ENCODE data around the gene ADSS1.

Gene ADSS1

DNA sequence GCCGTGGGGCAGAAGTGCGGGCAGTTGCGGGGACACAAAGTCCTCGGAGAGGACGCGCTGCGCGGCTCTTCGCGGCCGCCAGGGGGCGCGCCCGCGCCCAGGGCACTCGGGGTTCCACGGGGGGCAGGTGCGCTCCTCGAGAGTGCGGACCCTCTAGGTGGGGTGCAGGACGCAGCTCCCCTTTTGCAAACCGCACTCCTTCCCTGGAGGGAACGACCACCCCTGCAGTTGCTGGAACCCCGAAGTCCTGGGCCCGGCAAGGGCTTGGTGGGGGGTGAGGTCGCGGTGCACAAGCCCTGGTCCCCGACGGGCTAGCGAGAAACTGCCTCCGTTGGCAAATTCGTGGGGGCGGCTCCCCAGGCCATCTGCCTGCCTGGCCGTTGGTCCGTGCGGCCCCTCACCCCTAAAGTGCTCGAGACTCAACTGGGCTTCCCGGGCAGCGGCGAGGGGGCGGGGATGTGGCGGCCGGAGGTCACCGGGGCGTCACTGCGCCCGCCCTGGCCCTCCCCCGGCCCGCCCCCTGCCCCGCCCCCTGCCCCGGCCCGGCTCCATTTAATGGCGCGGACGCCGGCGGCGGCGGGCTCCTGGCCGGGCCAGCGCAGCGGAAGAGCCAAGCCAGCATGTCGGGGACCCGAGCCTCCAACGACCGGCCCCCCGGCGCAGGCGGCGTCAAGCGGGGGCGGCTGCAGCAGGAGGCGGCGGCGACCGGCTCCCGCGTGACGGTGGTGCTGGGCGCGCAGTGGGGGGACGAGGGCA, at the start of gene ADSS1:
ADSS1 (plus strand) TSS at position 579 of the 756 bp plus-strand sequence; CDS start at position 621, 42 bp downstream.
- DNase-seq (ENCODE audit: low read depth in 3 of 3), result peak in 2 of 3 donors; percentile 16 to 48

DNA sequence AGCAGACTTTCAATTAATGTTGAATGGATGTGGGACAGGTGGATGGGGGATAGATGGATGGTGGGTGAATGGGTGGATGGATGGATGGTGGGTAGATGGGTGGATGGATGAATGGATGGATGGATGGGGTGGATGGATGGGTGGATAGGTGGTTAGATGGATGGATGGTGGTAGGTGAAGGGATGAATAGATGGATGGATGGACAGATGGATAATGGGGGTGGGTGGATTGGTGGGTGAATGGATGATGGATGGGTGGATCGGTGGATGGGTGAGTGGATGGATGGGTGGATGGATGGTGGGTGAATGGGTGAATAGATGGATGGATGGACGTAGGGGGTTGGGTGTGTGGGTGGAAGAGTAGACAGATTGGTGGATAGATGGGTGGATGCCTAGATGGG, 48.6 kb upstream of the ADSS1 start:
- DNase-seq (ENCODE audit: low read depth in 3 of 3), result no peak

DNA sequence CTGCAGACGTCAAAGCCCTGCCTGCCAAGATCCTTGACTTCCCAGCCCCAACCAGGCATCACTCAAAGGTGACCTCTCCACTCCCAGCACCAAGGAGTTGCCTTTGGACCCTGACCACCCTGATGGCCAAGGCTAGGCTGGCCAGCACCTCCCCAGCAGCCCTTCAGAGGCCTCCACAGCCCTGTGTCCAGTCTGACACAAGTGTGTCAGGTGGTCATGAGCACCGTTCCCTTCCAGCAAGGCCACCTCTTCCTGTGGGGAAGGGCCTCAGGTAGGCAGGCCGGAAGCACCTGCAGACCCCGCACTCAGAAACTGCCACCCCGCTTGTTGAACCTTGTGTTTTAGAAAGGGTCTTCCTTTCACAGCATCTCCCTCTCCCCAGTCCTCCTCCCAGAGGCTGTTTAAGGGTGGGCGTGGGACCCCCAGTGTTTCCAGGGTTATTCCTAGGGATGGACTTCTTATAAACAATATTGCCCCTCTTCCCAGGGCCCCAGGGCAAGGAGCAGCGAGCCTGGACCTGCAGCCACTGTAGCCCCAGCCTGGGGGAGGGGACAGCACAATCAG, 47.8 kb upstream of the ADSS1 start:
- no peak for DNase-seq (ENCODE audit: low read depth in 3 of 3)

DNA sequence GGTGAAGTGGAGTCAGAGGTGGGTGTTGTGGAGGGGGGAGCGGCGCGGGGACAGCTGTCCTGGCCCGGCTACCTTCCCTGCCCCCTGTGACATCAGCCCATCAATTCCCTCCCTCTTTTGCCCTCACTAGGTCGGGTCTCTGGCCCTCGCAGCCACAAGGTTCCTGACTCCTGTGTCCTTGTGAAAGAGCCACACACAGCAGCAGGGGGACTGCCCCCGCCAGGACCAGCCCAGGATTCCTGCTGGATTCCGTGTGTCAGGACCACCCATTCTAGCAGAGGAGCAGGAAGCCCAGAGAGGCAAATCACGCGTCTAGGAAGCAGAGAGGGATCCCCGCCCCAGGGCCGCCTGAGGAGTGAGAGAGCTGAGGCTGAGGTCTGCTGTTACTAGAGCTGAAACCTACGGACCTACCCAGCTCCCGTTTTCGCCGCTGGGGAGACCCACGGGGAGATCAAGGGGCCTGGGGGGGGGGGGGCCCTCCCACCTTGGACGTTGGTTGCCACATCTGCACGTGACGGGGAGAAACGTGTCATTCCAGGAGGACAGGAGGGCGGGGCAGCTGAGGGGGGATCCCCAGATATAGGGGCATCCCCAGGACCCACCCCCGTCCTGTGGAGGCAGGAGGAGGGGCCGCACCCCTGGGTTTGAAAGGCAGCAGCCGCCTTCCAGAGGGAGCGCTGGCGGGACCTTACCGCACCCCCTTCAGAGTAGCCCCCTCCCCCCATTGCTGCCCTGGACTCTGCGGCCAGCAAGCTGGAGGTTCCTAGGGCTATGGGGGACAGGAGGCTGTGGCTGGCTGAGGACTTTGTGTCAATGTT, 47.1 kb upstream of the ADSS1 start:
- peak in 2 of 3 donors; percentile 38 to 47 for DNase-seq (ENCODE audit: low read depth in 3 of 3)

DNA sequence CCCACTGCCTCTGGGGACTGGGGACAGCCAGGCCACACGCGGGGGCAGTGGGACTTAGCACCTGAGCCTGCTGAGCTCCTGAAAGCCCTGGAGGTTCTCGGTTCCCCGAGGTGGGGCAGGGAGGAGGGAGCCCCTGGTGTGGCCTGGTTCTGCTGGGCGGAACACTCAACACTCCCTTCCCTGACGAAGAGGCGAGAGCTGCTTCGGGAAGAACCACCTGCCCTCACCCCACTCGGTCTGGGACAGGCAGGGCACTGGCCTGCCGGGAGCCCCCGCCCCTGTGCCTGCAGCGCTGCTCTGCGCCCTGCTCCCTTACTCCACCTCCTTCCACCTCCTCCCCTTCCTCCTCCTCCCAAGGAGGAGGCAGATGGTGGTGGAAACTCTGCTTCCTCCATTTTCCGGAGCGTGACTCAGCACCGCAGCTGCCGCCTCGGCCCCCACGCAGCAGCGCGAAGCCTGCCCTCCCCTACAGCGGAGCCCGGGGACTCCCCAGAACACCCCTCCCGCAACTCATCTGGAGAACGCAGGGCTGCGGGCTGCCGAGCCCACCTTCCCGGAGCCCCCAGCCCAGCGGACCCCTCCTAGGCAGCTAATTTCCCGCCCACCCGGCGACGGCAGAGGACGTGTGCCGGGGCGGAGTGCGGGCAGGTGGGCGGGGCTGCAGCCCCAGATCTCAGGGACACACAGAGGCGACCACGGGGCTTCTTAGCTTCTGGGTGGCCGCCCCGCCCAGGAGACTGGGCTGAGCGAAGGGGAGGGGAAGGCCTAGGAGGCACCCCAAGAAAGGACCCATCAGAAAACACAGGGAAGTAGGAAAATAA, 46.3 kb upstream of the ADSS1 start:
- DNase-seq (ENCODE audit: low read depth in 3 of 3), result peak; percentile 52 to 73 (median 58)

DNA sequence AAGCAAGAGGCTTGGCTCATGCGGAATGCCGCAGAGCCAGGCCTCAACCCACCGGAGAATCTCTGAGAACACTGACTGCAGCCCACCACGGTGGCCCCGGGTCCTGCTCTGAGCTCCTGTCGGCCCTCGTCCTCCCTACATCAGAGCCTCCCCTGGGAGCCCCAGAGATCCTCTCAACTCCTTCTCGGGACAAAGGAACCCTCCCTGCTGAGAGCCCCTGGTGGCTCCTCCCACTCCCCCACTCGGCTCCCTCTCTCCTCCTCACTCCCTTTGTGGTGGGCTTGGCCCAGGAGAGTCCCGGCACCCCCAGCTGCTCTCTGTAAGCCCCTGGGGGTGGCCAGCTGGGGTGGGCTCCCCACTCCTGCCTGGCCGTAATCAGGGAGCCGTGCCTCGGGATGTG, 45.7 kb upstream of the ADSS1 start:
- no peak for DNase-seq (ENCODE audit: low read depth in 3 of 3)

DNA sequence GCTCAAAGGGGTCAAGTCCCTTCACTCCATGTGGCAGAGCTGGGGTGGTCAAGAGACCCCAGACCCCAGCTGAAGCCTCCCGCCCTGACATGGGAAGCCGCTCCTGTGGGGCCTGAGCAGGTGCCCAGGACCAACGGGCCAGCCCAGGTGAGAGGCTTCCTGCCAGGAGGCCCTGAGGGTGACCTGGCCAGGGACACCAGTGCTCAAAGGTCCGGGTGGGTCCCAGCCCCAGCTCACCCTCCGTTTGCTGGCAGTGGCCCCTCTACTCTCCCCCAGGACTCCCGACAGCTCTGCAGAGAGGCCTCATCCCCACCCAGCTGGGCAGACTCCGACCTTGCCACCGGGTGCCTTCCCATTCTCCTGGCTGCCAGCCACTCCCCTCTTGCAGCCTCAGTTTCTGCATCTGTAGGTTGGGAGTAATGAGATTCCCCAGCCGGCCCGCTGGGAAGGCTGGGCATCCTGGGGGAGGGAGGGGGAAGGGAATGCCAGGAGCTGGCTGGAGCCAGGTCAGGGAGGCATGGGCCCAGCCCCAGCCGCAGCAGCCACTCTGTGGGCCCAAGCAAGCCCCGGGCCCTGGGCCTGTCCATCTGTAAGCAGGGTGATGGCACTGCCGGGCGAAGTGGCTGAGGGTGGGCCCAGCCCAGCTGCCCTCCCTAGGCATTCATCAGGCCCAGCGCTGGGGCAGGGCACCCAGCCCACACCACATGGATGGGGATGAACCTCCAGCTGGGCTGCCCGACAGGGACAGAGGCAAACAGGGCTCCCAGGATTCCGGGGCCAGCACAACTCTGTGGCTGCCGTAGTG, 44.9 kb upstream of the ADSS1 start:
- DNase-seq (ENCODE audit: low read depth in 3 of 3), result no peak

DNA sequence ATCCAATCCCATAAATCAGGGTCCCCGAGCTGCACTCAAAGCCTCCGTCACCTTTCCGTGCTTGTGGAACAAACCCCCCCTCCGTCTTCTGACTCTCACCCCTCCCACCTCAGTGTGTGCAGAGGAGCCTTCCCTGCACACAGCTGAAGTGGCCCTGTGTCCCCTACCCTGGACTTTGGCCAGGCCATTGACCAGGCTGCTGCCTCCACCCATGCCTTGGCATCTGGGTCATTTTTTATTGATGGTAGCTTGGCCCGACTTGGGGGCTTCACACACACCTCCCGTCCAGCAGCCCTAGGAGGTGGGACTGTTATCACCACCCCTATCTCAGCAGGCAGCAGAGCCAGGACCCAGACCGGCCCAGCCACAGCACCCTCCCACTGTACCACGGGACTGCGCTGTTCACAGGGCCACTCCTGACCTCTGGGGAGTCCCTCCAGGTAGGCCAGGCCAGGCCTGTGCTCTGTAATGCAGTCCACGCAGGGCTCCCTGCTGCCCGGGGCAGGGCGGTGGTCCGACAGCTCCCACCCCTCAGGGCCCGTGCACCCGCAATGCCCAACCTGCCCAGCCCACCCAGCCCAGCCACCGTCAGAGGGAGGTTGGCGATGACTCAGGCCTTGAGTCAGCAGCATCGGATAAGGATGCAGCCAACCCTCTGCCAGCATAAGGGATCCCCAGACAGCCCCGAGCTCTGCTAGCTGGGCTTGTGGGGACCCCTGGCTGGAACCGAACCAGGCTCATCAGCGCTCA, 43.8 kb upstream of the ADSS1 start:
- no peak for DNase-seq (ENCODE audit: low read depth in 3 of 3)

DNA sequence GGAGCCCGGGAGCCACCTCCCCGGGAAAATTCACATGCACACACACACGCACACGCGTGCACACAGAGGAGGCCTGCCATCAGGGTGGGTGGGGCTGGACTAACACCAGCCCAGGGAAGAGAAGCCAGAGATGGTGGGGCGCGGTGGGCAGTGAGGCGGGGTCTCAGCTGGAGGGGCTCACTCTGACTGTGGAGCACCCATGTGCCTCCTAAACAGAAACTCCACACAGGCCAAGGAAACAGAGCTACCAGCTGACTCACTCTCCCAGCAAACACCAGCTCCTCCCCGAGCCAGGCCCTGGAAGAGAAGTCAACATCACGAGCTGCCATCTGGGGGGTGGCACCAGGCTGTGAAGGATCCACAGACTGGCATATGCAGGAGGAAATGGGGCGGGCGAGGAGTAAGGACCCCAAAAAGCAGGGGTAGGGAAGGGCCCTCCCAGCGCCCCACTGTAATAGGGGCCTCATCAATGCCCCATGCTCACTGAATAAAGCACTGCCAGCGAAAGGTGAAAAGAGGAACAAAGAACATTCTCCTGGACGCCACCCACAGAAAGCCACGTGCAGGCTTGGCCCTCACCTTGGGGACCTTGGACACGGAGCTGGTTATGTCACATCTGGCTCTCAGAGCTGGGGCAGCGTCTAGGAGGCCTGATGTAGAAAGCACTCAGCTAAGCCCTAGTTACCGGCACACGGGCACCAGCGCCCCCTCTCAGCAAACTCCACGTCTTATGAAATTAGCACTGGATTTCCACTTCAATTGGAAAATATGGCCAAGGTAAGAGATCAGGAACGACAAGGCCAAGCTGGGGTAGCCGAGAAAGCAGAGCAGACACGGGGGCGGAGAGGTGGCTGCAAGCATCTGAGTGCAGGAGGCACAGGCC, 43.0 kb upstream of the ADSS1 start:
- no peak for DNase-seq (ENCODE audit: low read depth in 3 of 3)

DNA sequence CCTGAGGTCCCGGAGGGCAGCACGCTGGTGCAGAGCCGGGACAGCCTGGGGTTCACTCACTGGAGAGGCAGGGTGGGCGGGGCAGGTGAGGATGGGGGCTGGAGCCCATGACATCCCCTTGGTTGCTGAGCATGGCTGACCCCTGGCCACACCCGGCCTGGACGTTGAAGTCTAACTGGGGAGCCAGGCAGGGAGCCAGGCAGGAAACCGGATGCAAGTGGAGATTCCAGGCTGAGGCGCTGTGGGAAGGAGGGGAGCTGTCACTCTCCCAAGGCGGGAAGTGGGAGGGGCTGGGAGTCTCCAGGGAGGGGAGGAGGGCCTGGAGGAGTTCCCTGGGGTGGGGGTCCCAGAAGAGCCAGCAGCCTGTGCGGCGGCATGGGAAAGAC, 42.3 kb upstream of the ADSS1 start:
- DNase-seq (ENCODE audit: low read depth in 3 of 3), result no peak

DNA sequence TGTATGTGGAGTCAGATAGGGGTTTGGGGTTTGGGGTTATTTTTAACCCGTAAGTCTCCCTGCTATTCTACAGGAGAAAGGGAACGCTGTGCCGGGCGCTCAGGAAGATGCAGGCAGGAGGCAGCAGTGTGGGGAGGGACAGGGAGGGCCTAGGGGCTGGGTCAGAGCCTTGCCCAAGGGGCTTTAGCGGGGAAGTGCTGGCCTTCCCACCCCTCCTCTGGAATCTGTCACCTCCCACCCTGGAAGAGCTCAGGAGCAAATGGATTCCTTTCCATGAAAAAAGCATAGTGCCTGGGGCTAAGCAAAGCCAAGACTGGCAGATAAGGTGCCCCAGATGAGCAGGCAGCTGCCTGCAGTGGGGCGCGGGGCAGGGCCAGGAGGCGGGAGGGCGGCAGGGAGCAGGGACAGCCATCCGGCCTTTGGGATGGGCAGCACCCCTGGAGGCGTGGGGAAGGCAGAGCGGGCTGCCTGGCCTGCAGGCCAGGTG, 41.9 kb upstream of the ADSS1 start:
- DNase-seq (ENCODE audit: low read depth in 3 of 3), result no peak

DNA sequence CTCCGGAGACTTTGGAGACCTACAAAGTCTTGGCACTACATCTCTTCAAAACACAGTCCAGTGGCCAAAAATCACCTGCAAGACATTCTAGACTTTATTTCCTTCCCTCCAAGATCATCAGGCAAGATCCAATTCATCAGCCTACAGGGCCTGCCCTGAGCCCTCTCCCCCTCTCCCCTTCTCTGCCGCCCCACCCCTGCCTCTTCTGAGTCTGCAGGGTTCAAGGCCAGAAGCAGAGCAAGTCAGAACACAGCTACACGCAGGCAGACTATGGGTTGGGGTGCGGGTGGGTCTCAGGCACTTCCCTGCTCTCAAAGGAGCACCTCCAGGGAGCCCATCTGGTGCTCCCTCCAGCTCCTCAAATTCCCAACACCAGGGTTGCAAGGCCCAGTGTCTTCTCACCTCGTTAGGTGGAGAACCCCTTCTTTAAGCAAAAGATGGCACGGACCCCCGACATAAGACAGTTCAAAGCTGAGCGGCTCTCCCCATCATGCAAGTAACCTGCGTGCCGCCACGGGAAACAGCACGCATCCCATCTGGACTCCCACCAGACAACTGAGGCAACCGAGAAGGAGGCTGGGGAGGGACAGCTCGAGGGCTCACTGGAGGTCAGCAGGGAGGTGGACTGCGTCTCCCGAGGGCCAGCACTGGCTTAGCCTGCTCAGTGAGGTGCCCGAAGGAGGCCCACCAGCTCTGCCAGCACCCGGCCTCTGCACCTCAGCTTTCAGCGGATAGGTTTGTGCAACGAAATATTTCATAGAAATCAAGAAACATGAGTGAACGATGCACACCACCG, 40.2 kb upstream of the ADSS1 start:
- DNase-seq (ENCODE audit: low read depth in 3 of 3), result no peak

DNA sequence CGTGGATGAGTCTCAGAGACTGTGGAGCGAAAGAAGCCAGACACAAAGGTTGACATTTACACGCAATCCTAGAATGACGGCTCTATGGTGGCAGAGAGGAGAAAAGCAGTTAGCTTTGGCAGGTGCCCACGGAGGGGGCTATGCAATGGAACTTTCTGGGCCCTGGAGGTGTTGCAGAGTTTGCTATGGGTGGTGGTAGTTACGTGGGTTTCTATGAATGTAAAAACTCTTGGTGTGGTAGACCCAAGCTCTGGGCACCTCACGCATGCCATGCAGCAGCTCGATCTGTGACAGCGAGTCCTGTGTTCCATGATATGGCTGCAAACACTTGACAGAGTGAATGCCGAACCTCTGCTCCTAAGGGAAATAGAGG, 39.6 kb upstream of the ADSS1 start:
- DNase-seq (ENCODE audit: low read depth in 3 of 3), result no peak

DNA sequence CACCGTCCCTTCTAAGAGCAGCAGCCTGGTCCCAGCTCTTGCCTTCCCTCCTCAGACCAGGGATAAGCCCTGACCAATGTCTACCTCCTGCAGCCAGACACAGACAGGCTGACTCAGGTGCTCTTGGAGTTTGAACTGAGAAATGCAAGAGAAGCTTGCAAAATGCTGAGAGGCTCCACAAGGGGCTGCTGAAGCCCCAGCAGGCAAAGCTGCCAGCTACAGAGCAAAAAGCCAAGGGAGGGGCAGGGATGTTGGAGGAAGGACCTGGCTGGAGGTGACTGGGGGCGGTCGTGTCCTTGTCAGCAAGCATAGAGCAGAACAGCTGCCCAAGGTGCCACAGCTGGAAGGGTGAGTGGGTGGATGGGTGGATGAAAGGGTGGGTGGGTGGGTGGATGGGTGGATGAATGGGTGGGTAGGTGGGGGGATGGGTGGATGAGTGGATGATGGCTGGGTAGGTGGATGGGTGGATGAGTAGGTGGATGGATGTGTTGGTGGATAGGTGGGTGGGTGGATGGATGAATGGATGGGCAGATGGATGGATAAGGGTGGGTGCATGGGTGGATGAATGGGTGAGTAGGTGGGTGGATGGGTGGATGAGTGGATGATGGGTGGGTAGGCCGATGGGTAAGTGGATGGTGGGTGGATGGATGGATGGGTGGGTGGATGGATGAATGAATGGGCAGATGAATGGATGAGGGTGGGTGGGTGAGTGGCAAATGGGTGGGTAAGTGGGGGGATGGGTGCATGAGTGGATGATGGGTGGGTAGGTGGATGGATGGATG, 38.6 kb upstream of the ADSS1 start:
- DNase-seq (ENCODE audit: low read depth in 3 of 3), result no peak

DNA sequence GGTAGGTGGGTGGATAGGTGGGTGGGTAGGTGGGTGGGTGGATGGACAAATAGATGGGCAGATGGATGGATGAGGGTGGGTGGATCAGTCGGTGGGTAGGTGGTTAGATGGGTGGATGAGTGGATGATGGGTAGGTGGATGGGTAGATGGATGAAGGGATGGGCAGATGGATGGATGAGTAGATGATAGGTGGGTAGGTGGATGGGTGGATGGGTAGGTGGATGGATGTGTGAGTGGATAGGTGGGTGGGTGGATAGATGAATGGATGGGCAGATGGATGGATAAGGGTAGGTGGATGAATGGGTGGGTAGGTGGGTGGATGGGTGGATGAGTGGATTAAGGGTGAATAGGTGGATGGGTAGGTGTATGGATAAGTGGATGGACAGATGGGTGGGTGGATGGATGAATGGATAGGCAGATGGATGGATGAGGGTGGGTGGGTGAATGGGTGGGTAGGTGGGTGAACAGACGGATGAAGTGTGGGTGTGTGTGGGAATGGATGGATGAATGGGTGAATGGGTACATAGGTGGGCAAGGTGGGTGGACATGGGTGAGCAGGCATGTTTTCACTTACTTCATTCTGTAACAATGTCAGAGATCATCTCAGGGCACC, 37.9 kb upstream of the ADSS1 start:
- DNase-seq (ENCODE audit: low read depth in 3 of 3), result no peak

DNA sequence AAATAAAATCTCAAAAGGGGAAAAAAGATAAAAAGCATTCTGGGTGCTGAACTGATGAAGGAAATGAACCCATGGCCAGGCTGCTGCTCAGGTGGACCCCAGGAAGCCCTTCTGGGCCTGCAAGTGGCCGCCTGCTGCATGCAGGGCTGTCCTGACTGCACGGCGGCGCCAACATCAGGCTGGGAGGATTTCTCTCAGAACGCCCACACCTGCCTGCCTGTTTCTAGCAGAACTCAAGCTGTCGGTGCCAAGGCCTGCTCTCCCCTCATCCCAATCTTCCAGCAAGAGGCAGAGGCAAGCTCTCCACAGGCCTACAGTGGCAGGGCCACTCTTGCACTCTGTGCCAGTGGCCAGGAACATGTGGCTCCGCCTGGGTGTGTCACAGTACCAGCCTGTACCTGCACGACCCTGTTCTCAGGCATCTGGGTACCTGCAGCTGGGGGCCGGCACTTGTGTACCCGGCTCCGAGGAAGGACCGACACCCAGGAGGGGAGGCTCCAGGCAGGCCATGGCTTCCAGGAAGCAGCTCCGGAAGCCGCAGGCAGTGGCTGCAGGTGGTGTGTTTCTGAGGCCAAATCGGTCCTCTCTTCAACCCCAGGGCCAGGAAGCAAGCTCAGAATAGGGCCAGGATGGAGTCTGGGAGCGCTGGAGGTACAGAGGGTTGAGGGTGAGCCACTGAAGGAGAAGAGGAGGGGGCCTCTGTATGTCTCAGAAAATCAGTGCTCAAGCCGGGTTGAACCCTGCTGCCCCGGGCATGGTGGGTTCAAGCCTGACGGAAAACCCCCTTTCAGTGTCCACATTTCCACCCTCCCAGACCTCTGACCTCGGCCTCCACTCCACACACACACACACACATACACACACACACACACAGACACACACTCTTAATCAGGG, 37.2 kb upstream of the ADSS1 start:
- DNase-seq (ENCODE audit: low read depth in 3 of 3), result no peak

Data from stimulated activated CD4-positive, alpha-beta T cell treated with anti-CD3 and anti-CD28 coated beads, TNF-alpha, amount 100 ng/mL, for 48 hours (primary cell).